ENCODE measurements around the gene LSAMP. TPM values are rescaled to one million over a fixed set of nuclear protein-coding genes. Genes with fewer than 3 reads are reported as not detected.

Gene LSAMP
- polyA plus RNA-seq, 2 of the 4 experiments (the other 2 are of a cell fraction) = 0.12 to 0.53 TPM

DNA sequence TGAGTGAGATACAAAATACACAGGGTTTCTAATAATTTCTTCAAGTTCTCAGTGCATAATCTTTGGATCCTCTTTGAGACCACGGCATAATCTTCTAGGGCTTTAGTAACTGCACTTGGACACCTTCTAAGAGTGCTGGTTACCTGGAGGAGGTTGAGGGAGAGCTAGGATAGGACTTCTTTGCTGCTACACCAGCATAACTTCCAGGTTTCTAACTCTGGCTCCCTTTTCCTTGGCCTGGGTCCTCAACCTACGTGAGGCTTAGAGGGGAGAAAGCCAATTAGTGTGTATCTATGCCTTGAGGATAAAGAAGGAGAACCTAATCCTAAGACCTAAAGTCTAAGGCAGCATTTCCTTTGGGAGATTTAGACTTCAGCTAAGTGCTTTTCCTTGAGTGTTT lies 184.8 kb downstream of the LSAMP start:
- no peak for ATAC-seq
- Histone ChIP-seq H3K27ac (no peak overlapping the region), H3K4me1 (no peaks in the 10 kb centered on the region), H3K4me2 (no peak overlapping the region), H3K9me3 (no peaks in the 10 kb centered on the region), H3K4me3 (no peak overlapping the region)
- no peak for FAIRE-seq
- ChIA-PET CTCF (interaction anchor here (0.8 kb wide), 1 partner anchor 19 kb away, joined by 3 read pairs; no protein-coding TSS in a partner anchor), POLR2A (no interaction called here)
- 0% methylated on average over 2 of the region's 2 CpGs for WGBS (ENCODE audit: missing lambda C conversion rate)
- DNase-seq (ENCODE audit: low read depth in 1 of 2, low spot score in 1 of 2) = no peak
- TF ChIP-seq JUN (IDR thresholded peaks at IDR 0.05) = no peak
- TF ChIP-seq SREBF2 (IDR thresholded peaks at IDR 0.05) = no peak
- TF ChIP-seq NPAS2 (CRISPR knock-in tag; IDR thresholded peaks at IDR 0.05; ENCODE audit: borderline replicate concordance) = no peak
- TF ChIP-seq RARB (CRISPR knock-in tag; IDR thresholded peaks at IDR 0.05) = no peak

DNA sequence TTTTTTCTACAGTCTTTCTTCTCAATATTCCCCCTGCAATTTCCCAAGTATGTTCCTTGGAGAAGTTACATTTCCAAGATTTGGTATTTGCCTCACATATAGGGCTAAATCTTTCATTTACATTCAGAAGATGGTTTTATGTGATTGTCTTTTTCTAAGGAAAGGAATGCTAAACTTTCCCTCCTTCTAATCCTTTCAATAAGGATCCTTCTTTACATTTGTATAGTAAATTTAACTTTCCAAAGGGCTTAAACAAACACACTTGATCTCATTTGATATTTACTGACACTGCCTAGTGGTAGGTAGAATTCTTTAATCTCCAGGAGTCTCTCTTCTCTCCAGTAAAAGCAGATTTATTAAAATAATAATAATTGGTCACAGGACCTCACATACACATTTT lies 185.3 kb downstream of the LSAMP start:
- CTCF ChIA-PET = interaction anchor here (0.8 to 1.1 kb wide), 2 partner anchors 19 to 424 kb away, joined by 3 read pairs; no protein-coding TSS in a partner anchor
- Histone ChIP-seq H3K9me3 (no peaks in the 10 kb centered on the region), H3K27ac (no peak overlapping the region), H3K4me1 (no peaks in the 10 kb centered on the region), H3K4me3 (no peak overlapping the region), H3K4me2 (no peak overlapping the region)
- DNase-seq (ENCODE audit: low read depth in 1 of 2, low spot score in 1 of 2) = no peak
- TF ChIP-seq RARB (CRISPR knock-in tag; IDR thresholded peaks at IDR 0.05) (no peak), CBX8 (IDR thresholded peaks at IDR 0.05) (no peak), HOXA7 (CRISPR knock-in tag; IDR thresholded peaks at IDR 0.05) (no peak)
- TF ChIP-seq, protein P1, sequence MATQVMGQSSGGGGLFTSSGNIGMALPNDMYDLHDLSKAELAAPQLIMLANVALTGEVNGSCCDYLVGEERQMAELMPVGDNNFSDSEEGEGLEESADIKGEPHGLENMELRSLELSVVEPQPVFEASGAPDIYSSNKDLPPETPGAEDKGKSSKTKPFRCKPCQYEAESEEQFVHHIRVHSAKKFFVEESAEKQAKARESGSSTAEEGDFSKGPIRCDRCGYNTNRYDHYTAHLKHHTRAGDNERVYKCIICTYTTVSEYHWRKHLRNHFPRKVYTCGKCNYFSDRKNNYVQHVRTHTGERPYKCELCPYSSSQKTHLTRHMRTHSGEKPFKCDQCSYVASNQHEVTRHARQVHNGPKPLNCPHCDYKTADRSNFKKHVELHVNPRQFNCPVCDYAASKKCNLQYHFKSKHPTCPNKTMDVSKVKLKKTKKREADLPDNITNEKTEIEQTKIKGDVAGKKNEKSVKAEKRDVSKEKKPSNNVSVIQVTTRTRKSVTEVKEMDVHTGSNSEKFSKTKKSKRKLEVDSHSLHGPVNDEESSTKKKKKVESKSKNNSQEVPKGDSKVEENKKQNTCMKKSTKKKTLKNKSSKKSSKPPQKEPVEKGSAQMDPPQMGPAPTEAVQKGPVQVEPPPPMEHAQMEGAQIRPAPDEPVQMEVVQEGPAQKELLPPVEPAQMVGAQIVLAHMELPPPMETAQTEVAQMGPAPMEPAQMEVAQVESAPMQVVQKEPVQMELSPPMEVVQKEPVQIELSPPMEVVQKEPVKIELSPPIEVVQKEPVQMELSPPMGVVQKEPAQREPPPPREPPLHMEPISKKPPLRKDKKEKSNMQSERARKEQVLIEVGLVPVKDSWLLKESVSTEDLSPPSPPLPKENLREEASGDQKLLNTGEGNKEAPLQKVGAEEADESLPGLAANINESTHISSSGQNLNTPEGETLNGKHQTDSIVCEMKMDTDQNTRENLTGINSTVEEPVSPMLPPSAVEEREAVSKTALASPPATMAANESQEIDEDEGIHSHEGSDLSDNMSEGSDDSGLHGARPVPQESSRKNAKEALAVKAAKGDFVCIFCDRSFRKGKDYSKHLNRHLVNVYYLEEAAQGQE (IDR thresholded peaks at IDR 0.05) = no peak
- no peak for FAIRE-seq
- POLR2A ChIA-PET = no interaction called here
- ATAC-seq = no peak

DNA sequence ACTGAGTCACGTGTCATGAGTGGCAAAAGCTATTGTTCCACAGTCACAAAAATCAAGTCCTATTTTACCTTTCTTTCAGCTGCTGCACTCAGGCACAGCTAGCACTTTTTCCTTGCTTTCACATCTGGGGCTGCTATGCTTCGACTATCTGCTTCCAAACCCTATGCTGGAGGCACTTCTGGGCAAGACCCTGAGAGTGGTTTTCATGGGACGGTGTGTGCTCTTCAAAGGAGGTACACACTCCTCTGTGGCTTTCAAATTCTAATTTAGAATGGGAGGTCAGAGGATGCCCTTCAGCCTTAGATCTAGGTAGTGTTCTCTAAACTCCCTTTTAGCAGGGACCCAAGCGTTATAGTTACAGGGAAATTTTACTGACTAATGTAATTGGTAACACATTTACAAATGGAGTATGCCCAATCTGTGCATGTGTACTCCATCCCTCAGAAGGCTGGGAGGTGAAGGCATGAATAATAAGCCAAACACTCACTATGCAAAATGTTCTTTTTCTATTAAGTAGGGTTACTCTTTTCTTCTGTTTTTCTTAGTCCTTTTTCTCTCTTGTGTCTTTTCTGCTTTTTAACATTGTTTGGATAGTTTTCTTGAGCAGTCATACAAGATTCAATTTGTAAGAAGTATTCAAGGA lies 188.3 kb downstream of the LSAMP start:
- TF ChIP-seq ESRRA (IDR thresholded peaks at IDR 0.05; ENCODE audit: borderline replicate concordance, low read length) = no peak
- TF ChIP-seq EHMT2 (IDR thresholded peaks at IDR 0.05; ENCODE audit: low read depth) = no peak
- no peak for TF ChIP-seq JUNB (IDR thresholded peaks at IDR 0.05)
- TF ChIP-seq JUN (IDR thresholded peaks at IDR 0.05) = no peak
- no peak for TF ChIP-seq ZFP36 (IDR thresholded peaks at IDR 0.05; ENCODE audit: borderline replicate concordance, partially characterized antibody)
- H3K9me3 ChIP-seq = no peaks in the 10 kb centered on the region
- H3K4me3 ChIP-seq = no peak overlapping the region
- DNase-seq (ENCODE audit: low read depth in 1 of 2, low spot score in 1 of 2) (no peak), ATAC-seq (no peak), FAIRE-seq (no peak)
- no peak overlapping the region for H3K4me2 ChIP-seq
- POLR2A ChIA-PET = no interaction called here
- H3K4me1 ChIP-seq = no peaks in the 10 kb centered on the region
- no peak overlapping the region for H3K27ac ChIP-seq
- CTCF ChIA-PET = no interaction called here
- 6% methylated on average over 4 of the region's 4 CpGs for WGBS (ENCODE audit: missing lambda C conversion rate)

DNA sequence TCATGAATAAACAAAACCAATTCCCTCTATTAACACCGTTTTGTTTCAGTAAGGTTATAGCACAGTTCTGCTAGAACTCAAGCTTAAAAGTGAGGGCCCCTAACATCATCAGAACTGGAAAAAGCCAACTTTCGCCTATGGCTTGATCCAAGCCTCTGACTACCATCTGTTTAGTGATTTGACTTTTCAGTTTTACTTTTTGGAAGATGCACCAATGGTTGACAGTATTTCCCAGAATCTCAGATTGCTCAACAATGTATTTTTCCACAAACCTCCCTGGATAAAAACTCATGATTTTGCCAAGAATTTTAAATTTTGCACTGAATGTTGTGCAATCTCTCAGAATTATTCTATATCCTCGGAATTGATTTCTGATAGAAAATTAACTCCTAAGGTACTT lies 190.7 kb downstream of the LSAMP start:
- no peak overlapping the region for H3K27ac ChIP-seq
- no peak overlapping the region for H3K4me2 ChIP-seq
- no peak for DNase-seq (ENCODE audit: low read depth in 1 of 2, low spot score in 1 of 2)
- ChIA-PET POLR2A (no interaction called here), CTCF (no interaction called here)
- no peaks in the 10 kb centered on the region for H3K9me3 ChIP-seq
- no peak for ATAC-seq
- WGBS (ENCODE audit: missing lambda C conversion rate) = 2% methylated on average over 3 of the region's 3 CpGs
- TF ChIP-seq ESRRA (IDR thresholded peaks at IDR 0.05; ENCODE audit: borderline replicate concordance, low read length) (no peak), MYC (IDR thresholded peaks at IDR 0.05; ENCODE audit: borderline replicate concordance, low read length) (no peak), RFX5 (IDR thresholded peaks at IDR 0.05) (no peak), JUNB (IDR thresholded peaks at IDR 0.05) (no peak), EHMT2 (IDR thresholded peaks at IDR 0.05; ENCODE audit: low read depth) (no peak)
- no peak for FAIRE-seq
- no peak overlapping the region for H3K4me3 ChIP-seq
- no peaks in the 10 kb centered on the region for H3K4me1 ChIP-seq

DNA sequence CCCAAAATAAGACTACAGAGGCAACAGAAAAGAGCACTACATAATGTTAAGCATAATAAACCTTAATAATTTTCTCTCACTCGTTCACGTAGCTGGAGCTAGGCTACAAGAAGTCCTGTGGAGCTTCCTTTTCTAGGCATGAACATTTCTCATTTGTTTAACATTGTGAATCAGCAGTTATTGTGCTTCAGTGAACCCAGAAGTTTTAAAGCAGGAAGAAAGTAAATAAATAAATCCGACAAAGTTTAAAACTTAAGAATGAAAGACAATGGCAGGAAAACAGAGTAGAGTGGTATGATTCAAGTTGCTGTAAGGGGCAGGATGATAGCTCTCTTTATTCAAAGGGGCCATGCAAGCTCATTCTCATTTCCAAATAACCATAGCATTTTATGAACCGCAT lies 191.8 kb downstream of the LSAMP start:
- DNase-seq (ENCODE audit: low read depth in 1 of 2, low spot score in 1 of 2) (no peak), ATAC-seq (no peak), FAIRE-seq (no peak)
- Histone ChIP-seq H3K9me3 (no peaks in the 10 kb centered on the region), H3K4me2 (no peak overlapping the region), H3K4me1 (no peaks in the 10 kb centered on the region), H3K27ac (no peak overlapping the region), H3K4me3 (no peak overlapping the region)
- 8% methylated on average over 4 of the region's 4 CpGs for WGBS (ENCODE audit: missing lambda C conversion rate)
- ChIA-PET POLR2A (no interaction called here), CTCF (no interaction called here)
- TF ChIP-seq JUNB (IDR thresholded peaks at IDR 0.05) (no peak), MAZ (IDR thresholded peaks at IDR 0.05; ENCODE audit: borderline replicate concordance, low read depth, low read length) (no peak), ZNF302 (CRISPR knock-in tag; IDR thresholded peaks at IDR 0.05) (no peak), RAD21 (conservative IDR thresholded peaks at IDR 0.05 in 1 of 2, IDR thresholded peaks at IDR 0.05 in 1 of 2) (no peak), ZC3H11A (IDR thresholded peaks at IDR 0.05) (no peak), BHLHE40 (IDR thresholded peaks at IDR 0.05; ENCODE audit: low read depth, low read length) (no peak), NR3C1 (IDR thresholded peaks at IDR 0.05) (no peak)
- TF ChIP-seq, protein P1 (IDR thresholded peaks at IDR 0.05) = no peak
